ENCODE results near the gene FNDC3B.

The FNDC3B gene

GRCh38 chr3:172177803-172178316, 138.5 kb downstream of the FNDC3B start:
- 94% methylated on average over 2 of the region's 2 CpGs for WGBS
- H3K27me3 ChIP-seq (ENCODE audit: insufficient read depth, low read length) = no peaks in the 10 kb centered on the region
- no peaks in the 10 kb centered on the region for H3K9me3 ChIP-seq (ENCODE audit: insufficient read depth, low read depth, low read length)
- H3K4me1 ChIP-seq (ENCODE audit: insufficient read depth, low read length) = peaks cover 41% of the 10 kb centered on the region
- H3K9ac ChIP-seq (ENCODE audit: low read depth, low read length) = no peak overlapping the region
- no peak overlapping the region for H3K27ac ChIP-seq (ENCODE audit: low read depth, low read length)
- H3K4me3 ChIP-seq (ENCODE audit: low read length) = no peak overlapping the region
- no peaks in the 10 kb centered on the region for H3K36me3 ChIP-seq (ENCODE audit: insufficient read depth, low read length)

GRCh38 chr3:172179680-172180399, 140.5 kb downstream of the FNDC3B start:
- WGBS = 90% methylated on average over 5 of the region's 5 CpGs
- Histone ChIP-seq H3K4me3 (ENCODE audit: low read length) (no peak overlapping the region), H3K27ac (ENCODE audit: low read depth, low read length) (no peak overlapping the region), H3K27me3 (ENCODE audit: insufficient read depth, low read length) (no peaks in the 10 kb centered on the region), H3K9ac (ENCODE audit: low read depth, low read length) (no peak overlapping the region), H3K36me3 (ENCODE audit: insufficient read depth, low read length) (no peaks in the 10 kb centered on the region), H3K9me3 (ENCODE audit: insufficient read depth, low read depth, low read length) (no peaks in the 10 kb centered on the region), H3K4me1 (ENCODE audit: insufficient read depth, low read length) (peaks cover 32% of the 10 kb centered on the region)

GRCh38 chr3:172180473-172180872, 141.1 kb downstream of the FNDC3B start:
- Histone ChIP-seq H3K9me3 (ENCODE audit: insufficient read depth, low read depth, low read length) (no peaks in the 10 kb centered on the region), H3K4me1 (ENCODE audit: insufficient read depth, low read length) (peaks cover 26% of the 10 kb centered on the region), H3K27me3 (ENCODE audit: insufficient read depth, low read length) (no peaks in the 10 kb centered on the region), H3K4me3 (ENCODE audit: low read length) (no peak overlapping the region), H3K36me3 (ENCODE audit: insufficient read depth, low read length) (no peaks in the 10 kb centered on the region), H3K27ac (ENCODE audit: low read depth, low read length) (no peak overlapping the region), H3K9ac (ENCODE audit: low read depth, low read length) (no peak overlapping the region)
- 94% methylated on average over 2 of the region's 2 CpGs for whole genome bisulfite sequencing

GRCh38 chr3:172181932-172182586, 142.7 kb downstream of the FNDC3B start:
- WGBS = 78% methylated on average over 6 of the region's 6 CpGs
- Histone ChIP-seq H3K27ac (ENCODE audit: low read depth, low read length) (no peak overlapping the region), H3K4me1 (ENCODE audit: insufficient read depth, low read length) (peaks cover 10% of the 10 kb centered on the region), H3K9me3 (ENCODE audit: insufficient read depth, low read depth, low read length) (no peaks in the 10 kb centered on the region), H3K27me3 (ENCODE audit: insufficient read depth, low read length) (no peaks in the 10 kb centered on the region), H3K4me3 (ENCODE audit: low read length) (no peak overlapping the region), H3K36me3 (ENCODE audit: insufficient read depth, low read length) (no peaks in the 10 kb centered on the region), H3K9ac (ENCODE audit: low read depth, low read length) (no peak overlapping the region)

- 68% methylated on average over 2 of the region's 2 CpGs for WGBS
Observed at GRCh38 chr3:172182797-172183196, 143.4 kb downstream of the FNDC3B start.

GRCh38 chr3:172184106-172184822, 144.9 kb downstream of the FNDC3B start:
- Histone ChIP-seq H3K9ac (ENCODE audit: low read depth, low read length) (no peak overlapping the region), H3K9me3 (ENCODE audit: insufficient read depth, low read depth, low read length) (no peaks in the 10 kb centered on the region), H3K27me3 (ENCODE audit: insufficient read depth, low read length) (no peaks in the 10 kb centered on the region), H3K4me3 (ENCODE audit: low read length) (no peak overlapping the region), H3K27ac (ENCODE audit: low read depth, low read length) (no peak overlapping the region), H3K36me3 (ENCODE audit: insufficient read depth, low read length) (no peaks in the 10 kb centered on the region), H3K4me1 (ENCODE audit: insufficient read depth, low read length) (peaks cover 7% of the 10 kb centered on the region; the same call in 1 of the 2 replicates)
- 94% methylated on average over 1 of the region's 3 CpGs for WGBS

More at GRCh38 chr3:172182797-172183196, 143.4 kb downstream of the FNDC3B start:
- Histone ChIP-seq H3K36me3 (ENCODE audit: insufficient read depth, low read length) (no peaks in the 10 kb centered on the region), H3K4me3 (ENCODE audit: low read length) (no peak overlapping the region), H3K9ac (ENCODE audit: low read depth, low read length) (no peak overlapping the region), H3K9me3 (ENCODE audit: insufficient read depth, low read depth, low read length) (no peaks in the 10 kb centered on the region), H3K27ac (ENCODE audit: low read depth, low read length) (no peak overlapping the region), H3K27me3 (ENCODE audit: insufficient read depth, low read length) (no peaks in the 10 kb centered on the region), H3K4me1 (ENCODE audit: insufficient read depth, low read length) (peaks cover 7% of the 10 kb centered on the region)

- H3K36me3 ChIP-seq (ENCODE audit: insufficient read depth, low read length) = no peaks in the 10 kb centered on the region
- no peaks in the 10 kb centered on the region for H3K27me3 ChIP-seq (ENCODE audit: insufficient read depth, low read length)
- peaks cover 7% of the 10 kb centered on the region; the same call in 1 of the 2 replicates for H3K4me1 ChIP-seq (ENCODE audit: insufficient read depth, low read length)
- H3K27ac ChIP-seq (ENCODE audit: low read depth, low read length) = no peak overlapping the region
- H3K4me3 ChIP-seq (ENCODE audit: low read length) = no peak overlapping the region
- H3K9ac ChIP-seq (ENCODE audit: low read depth, low read length) = no peak overlapping the region
- no peaks in the 10 kb centered on the region for H3K9me3 ChIP-seq (ENCODE audit: insufficient read depth, low read depth, low read length)
- WGBS = 97% methylated on average over 2 of the region's 2 CpGs
Observed at GRCh38 chr3:172185907-172186306, 146.5 kb downstream of the FNDC3B start.

- H3K9me3 ChIP-seq (ENCODE audit: insufficient read depth, low read depth, low read length) = no peaks in the 10 kb centered on the region
- 100% methylated on average over 4 of the region's 4 CpGs for WGBS
- H3K27me3 ChIP-seq (ENCODE audit: insufficient read depth, low read length) = no peaks in the 10 kb centered on the region
- no peak overlapping the region for H3K4me3 ChIP-seq (ENCODE audit: low read length)
- peaks cover 7% of the 10 kb centered on the region; the same call in 1 of the 2 replicates for H3K4me1 ChIP-seq (ENCODE audit: insufficient read depth, low read length)
- H3K36me3 ChIP-seq (ENCODE audit: insufficient read depth, low read length) = no peaks in the 10 kb centered on the region
- H3K27ac ChIP-seq (ENCODE audit: low read depth, low read length) = no peak overlapping the region
- no peak overlapping the region for H3K9ac ChIP-seq (ENCODE audit: low read depth, low read length)
Observed at GRCh38 chr3:172186607-172187006, 147.2 kb downstream of the FNDC3B start.

- Histone ChIP-seq H3K4me3 (ENCODE audit: low read length) (no peak overlapping the region), H3K27ac (ENCODE audit: low read depth, low read length) (no peak overlapping the region), H3K9ac (ENCODE audit: low read depth, low read length) (no peak overlapping the region), H3K9me3 (ENCODE audit: insufficient read depth, low read depth, low read length) (no peaks in the 10 kb centered on the region), H3K27me3 (ENCODE audit: insufficient read depth, low read length) (no peaks in the 10 kb centered on the region), H3K4me1 (ENCODE audit: insufficient read depth, low read length) (0 out of 2 replicates have a peak, but pooled peaks cover 4% of the 10 kb centered on the region), H3K36me3 (ENCODE audit: insufficient read depth, low read length) (no peaks in the 10 kb centered on the region)
- WGBS = 97% methylated on average over 4 of the region's 6 CpGs
Observed at GRCh38 chr3:172187511-172187910, 148.1 kb downstream of the FNDC3B start.

GRCh38 chr3:172188511-172188910, 149.1 kb downstream of the FNDC3B start:
- Histone ChIP-seq H3K36me3 (ENCODE audit: insufficient read depth, low read length) (no peaks in the 10 kb centered on the region), H3K9ac (ENCODE audit: low read depth, low read length) (no peak overlapping the region), H3K9me3 (ENCODE audit: insufficient read depth, low read depth, low read length) (no peaks in the 10 kb centered on the region), H3K4me3 (ENCODE audit: low read length) (no peak overlapping the region), H3K27ac (ENCODE audit: low read depth, low read length) (no peak overlapping the region), H3K27me3 (ENCODE audit: insufficient read depth, low read length) (no peaks in the 10 kb centered on the region), H3K4me1 (ENCODE audit: insufficient read depth, low read length) (no peaks in the 10 kb centered on the region)
- 95% methylated on average over 11 of the region's 11 CpGs for WGBS

GRCh38 chr3:172189213-172189612, 149.8 kb downstream of the FNDC3B start:
- H3K4me1 ChIP-seq (ENCODE audit: insufficient read depth, low read length) = 0 out of 2 replicates have a peak, but pooled peaks cover under 1% of the 10 kb centered on the region
- no peak overlapping the region for H3K9ac ChIP-seq (ENCODE audit: low read depth, low read length)
- H3K4me3 ChIP-seq (ENCODE audit: low read length) = no peak overlapping the region
- no peaks in the 10 kb centered on the region for H3K9me3 ChIP-seq (ENCODE audit: insufficient read depth, low read depth, low read length)
- H3K36me3 ChIP-seq (ENCODE audit: insufficient read depth, low read length) = no peaks in the 10 kb centered on the region
- no peaks in the 10 kb centered on the region for H3K27me3 ChIP-seq (ENCODE audit: insufficient read depth, low read length)
- H3K27ac ChIP-seq (ENCODE audit: low read depth, low read length) = no peak overlapping the region
- 92% methylated on average over 2 of the region's 2 CpGs for WGBS

Data from HUES64 (cell line).